Measurements from ENCODE around the gene RPL13A.

RPL13A gene

GRCh38 chr19:49507803-49508494 is 20.5 kb downstream of the RPL13A start:
- no peak for TF ChIP-seq EP300 (IDR thresholded peaks at IDR 0.05; ENCODE audit: borderline replicate concordance)

DNA sequence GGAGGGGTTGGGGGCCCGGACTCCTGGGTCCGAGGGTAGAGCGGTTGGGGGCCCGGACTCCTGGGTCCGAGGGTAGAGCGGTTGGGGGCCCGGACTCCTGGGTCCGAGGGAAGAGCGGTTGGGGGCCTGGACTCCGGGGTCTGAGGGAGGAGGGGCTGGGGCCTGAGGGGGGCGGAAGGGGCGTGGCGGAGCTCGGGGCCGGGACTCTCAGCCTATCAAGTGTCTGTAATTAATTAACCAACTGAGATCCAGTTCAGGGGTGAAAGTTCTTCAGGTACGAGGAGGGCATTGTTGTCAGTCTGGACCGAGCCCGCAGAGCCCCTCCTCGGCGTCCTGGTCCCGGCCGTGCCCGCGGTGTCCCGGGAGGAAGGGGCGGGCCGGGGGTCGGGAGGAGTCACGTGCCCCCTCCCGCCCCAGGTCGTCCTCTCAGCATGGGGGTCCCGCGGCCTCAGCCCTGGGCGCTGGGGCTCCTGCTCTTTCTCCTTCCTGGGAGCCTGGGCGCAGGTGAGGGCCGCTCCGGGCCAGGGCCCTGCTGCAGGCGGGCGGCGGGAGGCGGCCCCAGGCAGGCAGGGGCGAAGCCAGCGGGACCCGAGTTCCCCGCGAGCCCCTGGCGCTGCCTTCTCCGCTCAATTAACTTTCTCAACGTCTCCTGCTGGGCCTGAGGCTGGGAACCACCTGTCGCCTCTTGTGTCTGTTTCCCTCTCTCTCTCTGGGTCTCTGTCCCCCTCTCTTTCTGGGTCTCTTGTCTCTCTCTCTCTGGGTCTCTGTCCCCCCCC is 25.8 kb downstream of the RPL13A start:
- peak; percentile 85 for TF ChIP-seq USF1 (IDR thresholded peaks at IDR 0.05)
- TF ChIP-seq EP300 (IDR thresholded peaks at IDR 0.05; ENCODE audit: borderline replicate concordance) = no peak
- no peak; the same call in 1 of the 2 replicates for TF ChIP-seq TCF12 (IDR thresholded peaks at IDR 0.05; ENCODE audit: low read depth)
- TF ChIP-seq ZBTB7A (IDR thresholded peaks at IDR 0.05; ENCODE audit: low read depth) = peak; percentile 86
- TF ChIP-seq YY1 (IDR thresholded peaks at IDR 0.05; ENCODE audit: low read depth) = no peak
- peak; percentile 21; the same call in 1 of the 2 replicates for TF ChIP-seq TAF1 (IDR thresholded peaks at IDR 0.05; ENCODE audit: low read depth)
- TF ChIP-seq, protein P1, sequence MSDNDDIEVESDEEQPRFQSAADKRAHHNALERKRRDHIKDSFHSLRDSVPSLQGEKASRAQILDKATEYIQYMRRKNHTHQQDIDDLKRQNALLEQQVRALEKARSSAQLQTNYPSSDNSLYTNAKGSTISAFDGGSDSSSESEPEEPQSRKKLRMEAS (IDR thresholded peaks at IDR 0.05) = peak; percentile 42

DNA sequence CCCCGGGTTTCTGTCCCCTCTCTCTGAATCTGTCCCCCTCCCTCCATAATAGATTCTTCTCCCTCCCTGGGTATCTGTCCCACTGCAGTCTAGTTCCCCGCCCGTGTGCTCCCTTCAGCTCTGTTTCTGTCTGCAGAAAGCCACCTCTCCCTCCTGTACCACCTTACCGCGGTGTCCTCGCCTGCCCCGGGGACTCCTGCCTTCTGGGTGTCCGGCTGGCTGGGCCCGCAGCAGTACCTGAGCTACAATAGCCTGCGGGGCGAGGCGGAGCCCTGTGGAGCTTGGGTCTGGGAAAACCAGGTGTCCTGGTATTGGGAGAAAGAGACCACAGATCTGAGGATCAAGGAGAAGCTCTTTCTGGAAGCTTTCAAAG is 26.3 kb downstream of the RPL13A start:
- TF ChIP-seq YY1 (IDR thresholded peaks at IDR 0.05; ENCODE audit: low read depth) = no peak
- TF ChIP-seq, protein P1 (IDR thresholded peaks at IDR 0.05) = no peak
- no peak for TF ChIP-seq FOXM1 (IDR thresholded peaks at IDR 0.05; ENCODE audit: borderline replicate concordance, low read depth)
- no peak for TF ChIP-seq ZBTB7A (IDR thresholded peaks at IDR 0.05; ENCODE audit: low read depth)
- TF ChIP-seq EGR1 (IDR thresholded peaks at IDR 0.05) = no peak
- no peak for TF ChIP-seq TAF1 (IDR thresholded peaks at IDR 0.05; ENCODE audit: low read depth)
- no peak for TF ChIP-seq EP300 (IDR thresholded peaks at IDR 0.05; ENCODE audit: borderline replicate concordance)
- TF ChIP-seq NFIC (IDR thresholded peaks at IDR 0.05) = no peak
- TF ChIP-seq TEAD4 (IDR thresholded peaks at IDR 0.05) = no peak
- TF ChIP-seq USF1 (IDR thresholded peaks at IDR 0.05) = no peak
- no peak for TF ChIP-seq RAD21 (IDR thresholded peaks at IDR 0.05; ENCODE audit: low read depth)
- no peak for TF ChIP-seq TCF12 (IDR thresholded peaks at IDR 0.05; ENCODE audit: low read depth)
- no peak for TF ChIP-seq CEBPB (IDR thresholded peaks at IDR 0.05)
- no peak for TF ChIP-seq CREB1 (IDR thresholded peaks at IDR 0.05; ENCODE audit: low read depth)
- TF ChIP-seq REST (IDR thresholded peaks at IDR 0.05; ENCODE audit: low read depth) = no peak

DNA sequence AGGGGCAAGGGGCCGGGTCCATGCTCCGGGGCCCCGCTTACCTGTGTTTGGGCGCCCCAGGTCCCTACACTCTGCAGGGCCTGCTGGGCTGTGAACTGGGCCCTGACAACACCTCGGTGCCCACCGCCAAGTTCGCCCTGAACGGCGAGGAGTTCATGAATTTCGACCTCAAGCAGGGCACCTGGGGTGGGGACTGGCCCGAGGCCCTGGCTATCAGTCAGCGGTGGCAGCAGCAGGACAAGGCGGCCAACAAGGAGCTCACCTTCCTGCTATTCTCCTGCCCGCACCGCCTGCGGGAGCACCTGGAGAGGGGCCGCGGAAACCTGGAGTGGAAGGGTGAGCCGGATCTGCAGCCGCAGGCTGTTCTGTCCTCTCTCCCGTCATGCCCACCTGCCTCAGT is 26.7 kb downstream of the RPL13A start:
- TF ChIP-seq FOXM1 (IDR thresholded peaks at IDR 0.05; ENCODE audit: borderline replicate concordance, low read depth) = no peak
- TF ChIP-seq EP300 (IDR thresholded peaks at IDR 0.05; ENCODE audit: borderline replicate concordance) = no peak
- TF ChIP-seq USF1 (IDR thresholded peaks at IDR 0.05) = no peak
- TF ChIP-seq NFIC (IDR thresholded peaks at IDR 0.05) = no peak
- TF ChIP-seq TEAD4 (IDR thresholded peaks at IDR 0.05) = no peak
- no peak for TF ChIP-seq YY1 (IDR thresholded peaks at IDR 0.05; ENCODE audit: low read depth)
- TF ChIP-seq TAF1 (IDR thresholded peaks at IDR 0.05; ENCODE audit: low read depth) = no peak
- TF ChIP-seq CEBPB (IDR thresholded peaks at IDR 0.05) = no peak
- no peak for TF ChIP-seq REST (IDR thresholded peaks at IDR 0.05; ENCODE audit: low read depth)
- no peak for TF ChIP-seq RAD21 (IDR thresholded peaks at IDR 0.05; ENCODE audit: low read depth)
- TF ChIP-seq, protein P1 (IDR thresholded peaks at IDR 0.05) = no peak
- no peak for TF ChIP-seq TCF12 (IDR thresholded peaks at IDR 0.05; ENCODE audit: low read depth)
- no peak for TF ChIP-seq CREB1 (IDR thresholded peaks at IDR 0.05; ENCODE audit: low read depth)
- TF ChIP-seq ZBTB7A (IDR thresholded peaks at IDR 0.05; ENCODE audit: low read depth) = no peak

- TF ChIP-seq USF1 (IDR thresholded peaks at IDR 0.05) (no peak), YY1 (IDR thresholded peaks at IDR 0.05; ENCODE audit: low read depth) (no peak), TAF1 (IDR thresholded peaks at IDR 0.05; ENCODE audit: low read depth) (no peak)
- TF ChIP-seq, protein P1 (IDR thresholded peaks at IDR 0.05) = no peak
Observed at GRCh38 chr19:49515767-49516166, 28.4 kb downstream of the RPL13A start.

Data from Ishikawa (cell line).